Endothelial cell of umbilical vein (primary cell): Measurements from ENCODE around the gene SLCO2A1. TPM values are rescaled to one million over a fixed set of nuclear protein-coding genes. Genes with fewer than 3 reads are reported as not detected.

Experiments
- BruUV-seq: library from RNA; stranded (reverse); fragments of 400-500 nt; replicated peaks from 2 replicates; lab custom pipeline; 2021; lab: Mats Ljungman, UMichigan
- CTCF ChIA-PET: fragments of 300-600, 350-600 bp; sonication (Branson Sonifier 250); formaldehyde crosslinking; loops from one replicate; lab custom pipeline; 2021; ENCODE audit warnings: antibody characterized with exemption, inconsistent platforms; lab: Charles Lee
- POLR2A ChIA-PET: fragments of 300-600, 350-600 bp; sonication (Branson Sonifier 250); formaldehyde crosslinking; loops from one replicate; lab custom pipeline; 2021; ENCODE audit warnings: antibody characterized with exemption, inconsistent platforms; lab: Charles Lee
- DNase-seq: peaks from one replicate; pipeline ENCODE4 v3.0.0-alpha.2; 2011; ENCODE audit warnings: low read depth, low spot score
- FAIRE-seq: peaks from 2 replicates; lab custom pipeline; 2011; peaks lifted over from hg19 to GRCh38; lab: Jason Lieb, UNC
- H2AFZ ChIP-seq: 2 replicates; pipeline ENCODE4 v1.6.0; 2012; ENCODE audit warnings: low read depth, low read length, control low read depth, inconsistent platforms
- H3K27ac ChIP-seq: 2 replicates; pipeline ENCODE4 v1.5.1; 2011; ENCODE audit warnings: low read depth, mild to moderate bottlenecking, control low read depth, low read length, moderate library complexity; ENCODE audit not compliant: insufficient read depth
- H3K27me3 ChIP-seq, 2 experiments: 2 replicates each; pipeline versions ENCODE4 v1.6.0 to v1.6.1; 2011; ENCODE audit warnings: low read length in 2 of 2, mixed read lengths in 1 of 2; ENCODE audit not compliant: control insufficient read depth in 2 of 2, insufficient read depth in 2 of 2
- H3K36me3 ChIP-seq, 2 experiments: 2 replicates in 1 of 2; 3 replicates in 1 of 2; pipeline ENCODE4 v1.5.1; 2011; ENCODE audit warnings: low read length in 2 of 2, mild to moderate bottlenecking in 1 of 2, moderate library complexity in 1 of 2; ENCODE audit not compliant: control insufficient read depth in 2 of 2, insufficient read depth in 2 of 2; ENCODE audit errors: extremely low read depth in 1 of 2
- H3K4me1 ChIP-seq: 3 replicates; pipeline ENCODE4 v1.5.1; 2011; ENCODE audit warnings: mild to moderate bottlenecking, low read length; ENCODE audit not compliant: control insufficient read depth, insufficient read depth; ENCODE audit errors: extremely low read depth
- H3K4me2 ChIP-seq: 2 replicates; pipeline ENCODE4 v1.6.1; 2011; ENCODE audit warnings: low read length, control low read depth, mixed read lengths; ENCODE audit not compliant: insufficient read depth
- H3K4me3 ChIP-seq, 3 experiments: fragments of 200-600 bp in 1 of 3; sonication (generic), shearing (Covaris generic) in 1 of 3; replicated peaks in 1 of 3; 2 replicates each; pipeline ENCODE4 v1.5.1; 2011 to 2016; ENCODE audit warnings: control low read depth in 3 of 3, low read length in 3 of 3, mild to moderate bottlenecking in 2 of 3, inconsistent platforms in 1 of 3, low read depth in 1 of 3, moderate library complexity in 1 of 3; ENCODE audit not compliant: insufficient read depth in 1 of 3
- H3K79me2 ChIP-seq: 2 replicates; pipeline ENCODE4 v1.6.0; 2012; ENCODE audit warnings: low read length, inconsistent platforms; ENCODE audit not compliant: control insufficient read depth, insufficient read depth
- H3K9ac ChIP-seq: replicated peaks from 2 replicates; pipeline ENCODE3; 2011; ENCODE audit warnings: low read length, control low read depth; ENCODE audit not compliant: insufficient read depth; ENCODE audit errors: extremely low read depth
- H3K9me1 ChIP-seq: replicated peaks from 3 replicates; pipeline ENCODE4 v1.6.0; 2011; ENCODE audit warnings: mild to moderate bottlenecking, low read length; ENCODE audit not compliant: control insufficient read depth, insufficient read depth; ENCODE audit errors: extremely low read depth
- H3K9me3 ChIP-seq: replicated peaks from 2 replicates; pipeline ENCODE4 v1.5.1; 2012; ENCODE audit warnings: low read length, inconsistent platforms; ENCODE audit not compliant: control insufficient read depth, insufficient read depth
- H4K20me1 ChIP-seq: replicated peaks from 2 replicates; pipeline ENCODE3; 2011; ENCODE audit warnings: mild to moderate bottlenecking, low read length; ENCODE audit not compliant: control insufficient read depth, insufficient read depth; ENCODE audit errors: extremely low read depth
- CTCF ChIP-seq, 2 donors: IDR thresholded peaks; 1 replicate in 1 of 2; 2 replicates in 1 of 2; pipeline ENCODE4 v1.5.1; 2011; ENCODE audit warnings: low read length in 2 of 2, mild to moderate bottlenecking in 2 of 2, moderate library complexity in 2 of 2, control low read depth in 1 of 2, inconsistent platforms in 1 of 2, low read depth in 1 of 2; ENCODE audit not compliant: insufficient read depth in 1 of 2; ENCODE audit errors: extremely low read depth in 1 of 2
- EZH2 ChIP-seq: IDR thresholded peaks from 2 replicates; pipeline ENCODE4 v1.6.1; 2012; ENCODE audit warnings: borderline replicate concordance, low read depth, mild to moderate bottlenecking, moderate library complexity, low read length, inconsistent platforms; ENCODE audit not compliant: severe bottlenecking
- FOS ChIP-seq: IDR thresholded peaks from 2 replicates; pipeline ENCODE4 v1.6.1; 2011; ENCODE audit warnings: mild to moderate bottlenecking, low read length, moderate library complexity, borderline replicate concordance; ENCODE audit not compliant: insufficient read depth
- GATA2 ChIP-seq: IDR thresholded peaks from 2 replicates; pipeline ENCODE4 v1.7.0; 2011; ENCODE audit warnings: low read depth, mild to moderate bottlenecking, moderate library complexity, mixed read lengths, low read length; ENCODE audit not compliant: insufficient read length, insufficient read depth
- JUN ChIP-seq: IDR thresholded peaks from 2 replicates; pipeline ENCODE4 v1.6.1; 2011; ENCODE audit warnings: borderline replicate concordance, low read depth; ENCODE audit not compliant: insufficient read length, insufficient read depth
- MYC ChIP-seq: IDR thresholded peaks from one replicate; pipeline ENCODE4 v1.6.1; 2011; ENCODE audit warnings: mild to moderate bottlenecking, low read depth, low read length
- POLR2A ChIP-seq: IDR thresholded peaks from 2 replicates; pipeline ENCODE4 v1.6.1; 2012; ENCODE audit warnings: low read depth, mild to moderate bottlenecking, control low read depth, low read length
- POLR2AphosphoS5 ChIP-seq: IDR thresholded peaks from 2 replicates; pipeline ENCODE4 v1.6.1; 2012; ENCODE audit warnings: low read depth, mild to moderate bottlenecking, control low read depth, low read length, moderate library complexity; ENCODE audit not compliant: insufficient read depth
- dilution Hi-C: fragments of 300-500 bp; cut with MboI; formaldehyde crosslinking; loops from one replicate; pipeline ENCODE4 v1.15.0; 2019; ENCODE audit warnings: low sequenced_read_pairs; ENCODE audit not compliant: extremely low pct_ligation_motif_present
- intact Hi-C: fragments of 100-400 bp; cut with micrococcal nuclease; formaldehyde crosslinking; loops from one replicate; pipeline ENCODE4 v1.10.0; 2022
- polyA plus RNA-seq, 4 experiments: library from polyadenylated mRNA; depleted of rRNA in 3 of 4; stranded (reverse) in 3 of 4; unstranded in 1 of 4; fragments of >200 nt; gene quantifications; 2 replicates each; pipeline versions ENCODE4 v1.2.1 to v1.2.3, GENCODE V29; 2011 to 2012; ENCODE audit warnings: missing spikeins in 1 of 4
- total RNA-seq: library from RNA; stranded (reverse); gene quantifications from 2 replicates; pipeline ENCODE4 v1.2.3, GENCODE V29; 2021
- TF ChIP-seq, protein P1 (sequence below): IDR thresholded peaks from 2 replicates; pipeline ENCODE4 v1.6.1; 2011; ENCODE audit not compliant: insufficient read depth, insufficient read length

Gene SLCO2A1
- total and polyA plus RNA-seq, 2 donors (not counting 3 experiments of a cell fraction or from before 2014, with no cell fraction given) = 1.4 to 11.9 TPM

DNA sequence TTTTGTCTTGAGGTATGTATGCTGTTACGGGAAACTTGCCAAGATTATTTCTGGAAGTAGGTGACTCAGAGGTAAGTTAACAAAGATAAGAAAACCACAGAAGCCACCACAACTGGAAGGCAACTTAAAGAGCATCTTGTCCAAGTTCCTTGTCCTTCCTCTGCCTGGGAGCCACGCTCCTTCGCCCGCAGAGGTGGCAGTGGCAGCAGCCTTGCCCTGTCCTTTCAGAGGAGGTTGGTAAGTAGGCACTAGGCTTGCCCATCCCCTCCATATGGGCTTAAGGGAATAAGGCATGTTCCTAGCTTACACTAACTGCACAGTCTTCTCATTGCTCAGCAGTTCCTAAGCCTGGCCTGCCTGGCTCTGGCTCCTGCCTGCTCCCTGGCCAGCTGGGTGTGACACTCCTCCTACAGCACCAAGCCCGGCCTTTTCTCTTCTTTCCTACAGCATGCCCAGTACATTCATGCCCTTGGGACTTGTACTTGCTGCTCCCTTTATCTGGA, 86.0 kb downstream of the SLCO2A1 start:
- H4K20me1 ChIP-seq = no peaks in the 10 kb centered on the region
- intact Hi-C loops (loop anchor here (1.0 to 10.0 kb wide), 8 partner anchors 36 to 540 kb away; partner anchors contain the start of genes CDV3 and SLCO2A1), dilution Hi-C loops (loop anchor here (25.0 kb wide), 1 partner anchor 269 kb away; no protein-coding TSS in a partner anchor)
- BruUV-seq = no TSS peak
- ChIA-PET POLR2A (no interaction called here), CTCF (interaction anchor here (8.6 kb wide), 1 partner anchor 269 kb away, joined by 82 read pairs; no protein-coding TSS in a partner anchor)
- no peaks in the 10 kb centered on the region for H3K9me1 ChIP-seq
- no peaks in the 10 kb centered on the region for H3K27me3 ChIP-seq
- no peaks in the 10 kb centered on the region for H3K36me3 ChIP-seq
- FAIRE-seq (peak; percentile 99), DNase-seq (peak; percentile 87)
- TF ChIP-seq FOS (peak; percentile 80), EZH2 (no peak), CTCF (IDR thresholded peaks at IDR 0.05; ENCODE audit: extremely low read depth in 1 of 2, insufficient read depth in 1 of 2, low read depth in 1 of 2, low read length in 2 of 2) (no peak), MYC (no peak), JUN (peak; percentile 83), POLR2AphosphoS5 (peak; percentile 86), POLR2A (peak; percentile 31), GATA2 (peak; percentile 93)
- TF ChIP-seq, protein P1, sequence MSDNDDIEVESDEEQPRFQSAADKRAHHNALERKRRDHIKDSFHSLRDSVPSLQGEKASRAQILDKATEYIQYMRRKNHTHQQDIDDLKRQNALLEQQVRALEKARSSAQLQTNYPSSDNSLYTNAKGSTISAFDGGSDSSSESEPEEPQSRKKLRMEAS = no peak
- H3K4me1 ChIP-seq = peaks cover 66% of the 10 kb centered on the region
- no peaks in the 10 kb centered on the region for H3K9me3 ChIP-seq
- peak overlapping the region; percentile 25 for H3K4me2 ChIP-seq
- peak overlapping the region; percentile 88 for H3K27ac ChIP-seq
- H2AFZ ChIP-seq = no peak overlapping the region
- no peak overlapping the region for H3K4me3 ChIP-seq
- H3K9ac ChIP-seq = peak overlapping the region; percentile 72
- H3K79me2 ChIP-seq = no peaks in the 10 kb centered on the region
